Left cardiac atrium (tissue), 4 donors: ENCODE data around the gene FTL. TPM values are rescaled to one million over a fixed set of nuclear protein-coding genes. Genes with fewer than 3 reads are reported as not detected.

Experiments used
- ATAC-seq, 2 donors: fragments of 200-7000 bp; cut with Tn5 transposase; one replicate each; pipeline ENCODE4 v1.9.1; 2020; ENCODE audit warnings: mild to moderate bottlenecking in 2 of 2, moderate library complexity in 2 of 2
- DNase-seq: peaks from one replicate; pipeline ENCODE4 v3.0.0-alpha.2; 2020
- intact Hi-C, 2 donors: fragments of 100-400 bp; cut with DNase I; formaldehyde crosslinking; loops; one replicate each; pipeline versions ENCODE4 v1.14.1 to v1.15.1; 2022 to 2023
- total RNA-seq, 2 donors: library from RNA; stranded (reverse); fragmentation: NEBNext Ultra II Directional; extraction: Animal tissue kit (Norgen Biotek cat#: 25700); gene quantifications; one replicate each; pipeline ENCODE4 v1.2.1, GENCODE V29; 2021
- donor health status: DM: no; HTN: yes; CAD: no.
- donor health status: DM: no; HTN: yes; CAD: no; lungs with severe emphysema.
- donor health status: DM: yes; HTN: yes; CAD: no.
- donor health status: Dilated cardiomyopathy.

FTL gene
- total RNA-seq, 2 donors from 2014 or later: 1,813 to 2,086 TPM

DNA sequence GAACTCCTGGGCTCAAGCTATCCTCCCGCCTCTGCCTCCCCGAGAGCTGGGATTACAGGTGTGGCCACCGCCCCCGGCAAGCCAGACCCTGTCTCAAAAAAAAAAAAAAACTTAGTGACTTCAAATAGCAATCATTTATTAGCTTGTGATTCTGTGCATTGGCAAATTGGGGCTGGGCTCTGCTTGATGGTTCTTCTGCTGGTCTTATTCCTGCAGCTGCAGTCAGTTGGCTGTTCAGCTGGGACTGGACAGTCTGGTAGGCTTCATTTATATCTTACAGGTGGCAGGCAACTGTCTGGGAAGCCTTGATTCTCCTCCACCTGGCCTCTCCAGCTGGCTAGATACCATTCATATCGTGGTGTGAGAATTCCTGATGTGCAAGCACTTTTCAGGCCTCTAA is 24.2 kb upstream of the FTL start:
- ATAC-seq (no peak), DNase-seq (no peak)
- intact Hi-C loops: no loop called here

GRCh38 chr19:48943081-48943480 is 22.0 kb upstream of the FTL start:
- ATAC-seq (no peak), DNase-seq (no peak)
- intact Hi-C loops: no loop called here

- no peak for DNase-seq
- ATAC-seq: no peak
- intact Hi-C loops: no loop called here
Observed at GRCh38 chr19:48945415-48945814, 19.7 kb upstream of the FTL start.

DNA sequence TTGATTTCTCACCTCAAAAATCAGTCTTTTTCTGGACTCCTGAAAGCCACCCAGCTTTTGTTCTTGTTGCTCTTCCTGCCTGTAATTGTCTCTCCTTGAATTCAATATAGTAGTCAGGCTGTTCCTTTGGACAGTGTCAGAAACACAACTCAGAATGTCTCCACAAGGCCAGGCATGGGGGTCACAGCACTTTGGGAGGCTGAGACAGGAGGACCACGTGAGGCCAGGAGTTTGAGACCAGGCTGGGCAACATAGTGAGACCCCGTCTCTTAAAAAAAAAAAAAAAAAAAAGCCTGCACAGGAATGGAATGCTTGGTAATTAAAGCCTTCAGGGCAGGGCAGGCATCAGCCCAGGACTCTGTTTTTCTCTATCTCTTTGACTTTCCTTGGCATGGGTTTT is 19.3 kb upstream of the FTL start:
- intact Hi-C loops: no loop called here
- no peak for ATAC-seq
- no peak for DNase-seq

GRCh38 chr19:48946463-48947257 is 18.4 kb upstream of the FTL start:
- intact Hi-C loops: no loop called here
- ATAC-seq: no peak
- no peak for DNase-seq

GRCh38 chr19:48947258-48947542 is 17.9 kb upstream of the FTL start:
- intact Hi-C loops: no loop called here
- DNase-seq: no peak
- ATAC-seq: no peak

GRCh38 chr19:48950159-48950558 is 14.9 kb upstream of the FTL start:
- DNase-seq: no peak
- no peak for ATAC-seq
- intact Hi-C loops: loop anchor here in 1 of 2 donors (10.0 kb wide), 1 partner anchor 45 kb away; the partner anchor contains the start of gene NUCB1

- no peak for DNase-seq
- intact Hi-C loops: loop anchor here in 1 of 2 donors (10.0 kb wide), 1 partner anchor 46 kb away; the partner anchor contains the start of gene NUCB1
- ATAC-seq: no peak
Observed at GRCh38 chr19:48950830-48951519, 14.1 kb upstream of the FTL start.

DNA sequence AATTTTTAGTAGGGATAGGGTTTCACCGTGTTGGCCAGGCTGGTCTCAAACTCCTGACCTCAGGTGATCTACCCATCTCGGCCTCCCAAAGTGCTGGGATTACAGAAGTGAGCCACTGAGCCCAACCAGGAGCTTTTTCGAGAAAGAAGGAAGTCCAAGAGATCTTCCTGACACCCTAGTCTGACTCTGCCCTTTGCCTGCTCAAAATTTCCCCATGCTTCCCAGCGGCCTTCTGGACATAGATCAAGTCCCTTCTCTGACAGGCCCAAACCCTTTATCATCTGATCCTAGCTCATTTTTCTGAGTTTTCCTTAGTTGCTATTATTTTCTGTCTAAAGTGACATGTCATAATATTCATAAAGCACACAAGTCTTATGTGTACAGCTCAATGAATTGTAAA is 12.0 kb upstream of the FTL start:
- no peak for DNase-seq
- intact Hi-C loops: loop anchor here in 1 of 2 donors (10.0 kb wide), 1 partner anchor 48 kb away; the partner anchor contains the start of gene NUCB1

DNA sequence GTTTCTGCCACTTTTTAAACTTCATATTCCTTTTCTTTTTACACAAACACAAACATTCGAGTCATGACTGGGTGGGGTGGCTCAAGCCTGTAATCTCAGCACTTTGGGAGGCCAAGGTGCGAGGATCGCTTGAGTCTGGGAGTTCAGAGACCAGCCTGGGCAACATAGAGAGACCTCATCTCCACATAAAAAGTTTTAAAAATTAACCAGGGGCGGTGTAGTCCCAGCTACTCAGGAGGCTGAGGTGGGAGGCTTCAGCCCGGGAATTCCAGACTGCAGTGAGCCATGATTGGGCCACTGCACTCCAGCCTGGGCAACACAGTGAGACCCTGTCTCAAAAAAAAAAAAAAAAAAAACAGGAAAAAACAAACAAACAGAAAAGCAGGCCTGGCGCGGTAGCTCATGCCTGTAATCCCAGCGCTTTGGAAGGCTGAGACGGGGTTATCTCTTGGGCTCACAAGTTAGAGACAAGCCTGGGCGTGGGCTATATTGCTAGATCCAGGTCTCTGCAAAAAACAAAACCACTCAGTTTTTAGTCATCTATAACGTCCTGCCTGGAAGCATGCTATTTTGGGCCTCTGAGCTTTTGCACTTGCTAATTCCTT is 11.0 kb upstream of the FTL start:
- ATAC-seq (no peak), DNase-seq (no peak)
- intact Hi-C loops: loop anchor here in 1 of 2 donors (10.0 kb wide), 1 partner anchor 49 kb away; the partner anchor contains the start of gene NUCB1

More for the DNA sequence above, 12.0 kb upstream of the FTL start:
- no peak for ATAC-seq

DNA sequence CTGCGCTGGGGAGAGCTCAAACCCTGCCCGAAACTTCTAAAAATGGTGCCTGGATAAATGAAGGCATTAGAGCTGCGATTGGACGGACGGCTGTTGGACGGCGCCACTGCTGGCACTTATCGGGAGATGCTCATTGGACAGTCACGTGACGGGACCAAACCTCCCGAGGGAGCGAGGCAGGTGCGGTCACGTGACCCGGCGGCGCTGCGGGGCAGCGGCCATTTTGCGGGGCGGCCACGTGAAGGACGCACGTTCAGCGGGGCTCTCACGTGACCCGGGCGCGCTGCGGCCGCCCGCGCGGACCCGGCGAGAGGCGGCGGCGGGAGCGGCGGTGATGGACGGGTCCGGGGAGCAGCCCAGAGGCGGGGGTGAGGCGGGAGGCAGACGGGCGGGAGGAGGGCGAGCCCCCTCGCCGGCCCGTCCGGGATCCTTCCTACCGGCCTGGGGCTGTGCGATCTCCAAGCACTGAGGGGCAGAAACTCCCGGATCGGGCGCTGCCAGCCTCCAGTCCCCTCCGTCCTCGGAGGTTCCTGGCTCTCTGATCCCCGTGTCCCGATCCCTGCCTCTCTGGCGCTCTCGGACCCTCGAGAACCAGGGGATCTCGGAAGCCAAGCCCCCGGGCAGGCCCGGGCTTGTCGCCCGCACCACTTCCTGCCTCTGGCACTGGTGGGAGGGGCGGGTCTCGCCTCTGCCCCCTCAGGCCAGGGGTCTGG is 10.4 kb upstream of the FTL start, which contains the start of gene BAX:
Gene BAX, plus strand, starts transcription at position 281 of the 713 bp plus-strand sequence. Its CDS starts 54 bp downstream, at position 335.
- intact Hi-C loops: loop anchor here in 1 of 2 donors (10.0 kb wide), 1 partner anchor 50 kb away; the partner anchor contains the start of gene NUCB1
- peak; percentile 98 for DNase-seq
- peak; percentile 96 to 97 for ATAC-seq

GRCh38 chr19:48955308-48955958 is 9.7 kb upstream of the FTL start:
- DNase-seq (no peak), ATAC-seq (no peak)
- intact Hi-C loops: loop anchor here in 1 of 2 donors (10.0 kb wide), 1 partner anchor 51 kb away; the partner anchor contains the start of gene NUCB1

DNA sequence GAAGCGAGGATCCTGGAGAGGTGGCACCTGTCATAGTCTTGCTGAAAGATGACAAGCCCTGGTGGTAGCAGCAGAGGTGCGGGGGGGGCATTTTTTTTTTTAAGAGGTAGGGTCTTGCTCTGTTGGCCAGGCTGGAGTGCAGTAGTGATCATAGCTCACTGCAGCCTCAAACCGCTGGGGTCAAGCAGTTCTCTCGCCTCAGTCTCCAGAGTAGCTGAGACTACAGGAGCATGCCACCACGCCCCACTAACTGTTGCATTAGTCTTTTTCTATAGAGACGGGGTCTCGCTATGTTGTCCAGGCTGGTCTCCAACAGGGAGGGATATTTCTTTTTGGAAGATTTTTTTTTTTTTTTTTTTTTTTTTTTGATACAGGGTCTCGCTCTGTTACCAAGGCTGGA is 7.1 kb upstream of the FTL start:
- intact Hi-C loops: loop anchor here in 1 of 2 donors (10.0 kb wide), 1 partner anchor 53 kb away; the partner anchor contains the start of gene NUCB1
- ATAC-seq: no peak
- no peak for DNase-seq

DNA sequence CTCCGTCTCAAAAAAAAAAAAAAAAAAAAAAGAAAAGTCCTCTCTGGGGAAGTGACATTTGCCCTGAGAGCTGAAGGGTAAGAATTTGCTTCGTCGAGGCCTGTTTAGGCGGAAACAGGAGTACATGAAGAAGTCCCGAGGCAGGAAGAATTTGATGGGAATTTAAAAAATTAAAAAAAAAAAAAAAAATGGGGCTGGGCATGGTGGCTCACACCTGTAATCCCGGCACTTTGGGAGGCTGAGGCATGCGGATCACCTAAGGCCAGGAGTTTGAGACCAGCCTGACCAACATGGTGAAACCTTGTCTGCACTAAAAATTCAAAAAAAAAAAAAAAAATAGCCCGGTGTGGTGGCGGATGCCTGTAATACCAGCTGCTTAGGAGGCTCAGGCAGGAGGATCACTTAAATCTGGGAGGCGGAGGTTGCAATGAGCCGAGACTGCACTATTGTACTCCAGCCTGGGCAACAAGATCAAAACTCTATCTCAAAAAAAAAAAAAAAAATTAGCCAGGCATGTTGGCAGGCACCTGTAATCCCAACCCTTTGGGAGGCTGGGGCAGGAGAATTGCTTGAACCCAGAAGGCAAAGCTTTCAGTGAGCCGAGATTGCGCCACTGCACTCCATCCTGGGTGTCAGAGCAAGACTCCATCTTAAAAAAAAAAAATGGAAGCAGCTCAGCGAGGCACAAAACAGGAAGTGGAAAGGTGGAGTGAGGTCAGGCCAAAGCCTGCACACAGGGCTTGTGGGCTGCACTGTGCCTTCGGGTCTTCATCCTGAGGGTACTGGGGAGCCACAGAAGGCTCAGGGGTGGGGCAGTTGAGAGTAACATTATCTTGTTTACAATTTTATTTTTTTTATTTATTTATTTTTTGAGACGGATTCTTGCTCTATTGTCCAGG is 5.5 kb upstream of the FTL start:
- DNase-seq: no peak
- intact Hi-C loops: loop anchor here (10.0 kb wide), 2 partner anchors 55 to 85 kb away; partner anchors contain the start of genes NUCB1 (in 1 of the 2) and PPP1R15A (in 1 of the 2)
- no peak for ATAC-seq

DNA sequence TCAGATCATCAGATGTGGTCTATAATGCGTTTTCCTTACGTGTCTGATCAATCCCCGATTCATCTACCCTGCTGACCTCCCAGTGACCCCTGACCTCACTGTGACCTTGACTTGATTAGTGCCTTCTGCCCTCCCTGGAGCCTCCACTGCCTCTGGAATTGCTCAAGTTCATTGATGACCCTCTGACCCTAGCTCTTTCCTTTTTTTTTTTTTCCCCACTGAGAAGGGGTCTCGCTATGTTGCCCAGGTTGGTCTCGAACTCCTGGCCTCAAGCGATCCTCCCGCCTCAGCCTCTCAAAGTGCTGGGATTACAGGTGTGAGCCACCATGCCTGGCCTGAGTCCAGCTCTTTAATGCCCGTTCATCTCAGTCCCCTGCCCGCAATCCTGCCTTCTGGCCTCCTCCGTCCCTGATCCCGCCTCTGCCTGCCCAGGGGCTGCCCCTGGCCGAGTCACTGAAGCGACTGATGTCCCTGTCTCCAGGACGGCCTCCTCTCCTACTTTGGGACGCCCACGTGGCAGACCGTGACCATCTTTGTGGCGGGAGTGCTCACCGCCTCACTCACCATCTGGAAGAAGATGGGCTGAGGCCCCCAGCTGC is 4.0 kb upstream of the FTL start:
- intact Hi-C loops: loop anchor here in 1 of 2 donors (10.0 kb wide), 1 partner anchor 86 kb away; the partner anchor contains the start of gene PPP1R15A
- no peak for ATAC-seq
- no peak for DNase-seq

GRCh38 chr19:48961673-48962028 is 3.5 kb upstream of the FTL start:
- ATAC-seq (no peak), DNase-seq (no peak)
- intact Hi-C loops: loop anchor here in 1 of 2 donors (10.0 kb wide), 1 partner anchor 87 kb away; the partner anchor contains the start of gene PPP1R15A
